ENCODE results near the gene PLEKHA7. TPM values are rescaled to one million over a fixed set of nuclear protein-coding genes. Genes with fewer than 3 reads are reported as not detected.

Gene PLEKHA7
- total RNA-seq, 1 experiment from 2014 or later: 0.75 TPM

DNA sequence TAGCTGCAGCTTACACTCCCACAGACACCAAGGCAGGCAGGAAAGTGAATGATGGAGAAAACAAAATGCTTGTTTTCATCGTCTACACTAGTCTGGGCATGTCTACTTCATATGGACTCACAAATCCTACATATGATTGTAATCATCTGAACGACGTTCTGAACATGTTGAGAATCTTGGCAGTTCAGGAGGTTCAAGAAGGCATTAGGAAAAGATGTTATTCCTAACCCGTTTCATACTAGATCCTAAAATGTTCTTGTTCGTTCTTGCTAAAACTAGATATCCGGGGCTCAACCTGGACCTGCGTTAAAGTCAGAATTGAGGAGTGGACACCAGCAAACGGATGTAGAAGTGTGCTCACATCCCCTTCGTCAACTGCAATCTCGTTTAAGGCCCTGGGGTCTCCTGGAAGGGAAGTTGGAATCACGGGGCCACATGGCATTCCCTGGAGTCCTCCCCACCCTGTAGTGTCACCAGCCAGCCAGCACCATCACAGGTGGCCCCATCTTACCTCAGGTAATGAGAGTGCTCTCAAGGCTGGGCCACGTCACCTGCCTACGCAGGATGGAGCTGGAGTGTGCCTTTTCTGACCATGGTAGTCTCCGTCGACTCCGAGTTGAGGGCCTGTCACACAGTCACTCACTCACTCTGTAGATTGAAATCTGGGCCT is 238.5 kb downstream of the PLEKHA7 start:
- no peak for DNase-seq (ENCODE audit: low spot score)

DNA sequence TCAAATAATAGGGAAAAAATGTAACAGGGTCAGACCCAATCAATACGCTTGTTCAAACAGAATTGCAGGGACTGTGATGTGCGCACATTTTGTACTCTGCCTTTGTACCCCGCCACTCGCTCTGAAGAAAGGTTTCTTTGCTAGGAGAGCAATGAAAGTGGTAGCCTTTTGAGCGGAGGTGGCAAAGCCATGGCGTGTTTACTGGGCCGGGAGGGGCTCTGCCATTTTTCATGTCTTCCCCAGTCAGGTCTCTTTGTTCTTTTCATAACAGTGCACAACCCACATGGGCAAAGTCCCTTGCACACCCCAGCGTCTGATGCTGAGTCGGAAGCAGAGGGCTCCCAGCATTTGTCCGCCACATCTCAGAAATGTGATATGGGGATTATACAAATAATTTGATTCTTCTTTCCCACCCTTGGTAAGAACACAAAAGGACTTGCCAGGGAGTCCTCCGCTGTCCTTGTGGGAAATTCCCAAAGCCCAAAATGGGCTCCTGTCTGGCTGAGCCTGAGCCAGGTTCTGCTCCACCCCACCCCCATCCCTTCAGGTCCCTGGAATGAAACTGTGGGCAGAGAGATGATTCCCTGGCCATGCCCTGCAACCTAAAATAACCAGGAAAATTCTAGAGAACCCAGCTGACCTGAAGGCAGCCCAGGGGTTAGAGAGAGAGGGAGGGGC is 239.1 kb downstream of the PLEKHA7 start:
- DNase-seq (ENCODE audit: low spot score): no peak

DNA sequence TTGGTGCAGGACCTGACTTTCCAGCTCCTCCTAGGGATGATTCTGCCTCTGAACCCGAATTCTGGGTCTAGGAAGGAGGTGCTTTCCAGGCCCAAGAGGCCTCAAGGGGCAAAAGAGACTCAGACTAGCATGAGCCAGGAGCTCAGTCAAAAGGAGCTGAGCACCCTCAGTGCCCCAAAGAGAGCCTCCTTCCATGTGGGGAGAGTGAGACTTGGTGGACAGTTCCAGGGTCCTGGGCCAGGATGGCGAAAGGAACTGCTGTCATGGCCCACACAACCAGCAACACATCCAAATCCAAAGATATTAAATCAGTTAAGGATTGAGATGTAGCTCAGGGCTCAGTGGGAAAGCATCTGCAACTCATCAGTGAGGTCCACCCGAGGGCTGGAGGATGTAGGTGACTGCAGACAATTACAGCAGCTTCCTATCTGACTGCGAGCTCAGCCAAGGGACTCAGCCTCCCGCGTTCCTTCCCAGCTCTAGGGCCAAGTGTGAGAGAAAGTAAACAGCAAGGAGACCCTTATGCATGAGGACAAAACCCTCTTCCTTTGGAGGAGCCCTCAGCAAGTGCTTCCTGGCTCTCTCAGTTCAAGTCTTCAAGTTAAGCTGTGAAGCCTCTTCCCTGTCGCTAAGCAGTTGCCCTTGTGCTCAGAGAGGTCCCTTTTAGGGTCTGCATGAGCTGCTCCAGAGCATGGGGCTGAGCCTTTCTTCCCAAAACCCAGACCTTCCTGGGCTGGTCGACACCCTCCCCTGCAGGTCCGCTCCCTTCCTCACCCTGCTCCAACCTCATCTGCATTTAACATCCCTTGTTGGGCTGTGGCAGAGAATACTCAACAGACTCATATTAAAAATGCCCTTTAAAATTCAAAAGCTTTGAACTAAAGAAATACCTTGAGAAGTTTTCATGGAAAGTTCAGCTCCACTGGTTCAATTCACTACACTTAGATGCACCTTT is 240.0 kb downstream of the PLEKHA7 start:
- no peak for DNase-seq (ENCODE audit: low spot score)

DNA sequence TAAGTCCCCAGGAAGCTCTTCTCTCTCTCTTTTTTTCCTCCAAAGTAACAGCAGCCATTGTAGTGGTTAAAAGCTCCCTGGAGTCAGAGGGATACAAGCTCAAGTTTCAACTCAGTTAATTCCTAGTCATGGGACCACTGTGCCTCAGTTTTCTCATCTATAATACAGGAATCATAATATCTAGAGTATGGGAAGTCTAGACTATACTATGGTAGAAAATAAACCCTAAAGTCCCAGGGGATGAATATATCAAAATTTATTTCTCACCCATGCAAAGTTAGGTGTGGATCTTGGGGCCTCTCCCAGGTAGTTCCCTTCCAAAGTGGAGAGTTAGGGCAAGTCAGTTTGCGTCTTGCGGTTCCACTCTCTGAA is 242.1 kb downstream of the PLEKHA7 start:
- DNase-seq (ENCODE audit: low spot score): no peak

DNA sequence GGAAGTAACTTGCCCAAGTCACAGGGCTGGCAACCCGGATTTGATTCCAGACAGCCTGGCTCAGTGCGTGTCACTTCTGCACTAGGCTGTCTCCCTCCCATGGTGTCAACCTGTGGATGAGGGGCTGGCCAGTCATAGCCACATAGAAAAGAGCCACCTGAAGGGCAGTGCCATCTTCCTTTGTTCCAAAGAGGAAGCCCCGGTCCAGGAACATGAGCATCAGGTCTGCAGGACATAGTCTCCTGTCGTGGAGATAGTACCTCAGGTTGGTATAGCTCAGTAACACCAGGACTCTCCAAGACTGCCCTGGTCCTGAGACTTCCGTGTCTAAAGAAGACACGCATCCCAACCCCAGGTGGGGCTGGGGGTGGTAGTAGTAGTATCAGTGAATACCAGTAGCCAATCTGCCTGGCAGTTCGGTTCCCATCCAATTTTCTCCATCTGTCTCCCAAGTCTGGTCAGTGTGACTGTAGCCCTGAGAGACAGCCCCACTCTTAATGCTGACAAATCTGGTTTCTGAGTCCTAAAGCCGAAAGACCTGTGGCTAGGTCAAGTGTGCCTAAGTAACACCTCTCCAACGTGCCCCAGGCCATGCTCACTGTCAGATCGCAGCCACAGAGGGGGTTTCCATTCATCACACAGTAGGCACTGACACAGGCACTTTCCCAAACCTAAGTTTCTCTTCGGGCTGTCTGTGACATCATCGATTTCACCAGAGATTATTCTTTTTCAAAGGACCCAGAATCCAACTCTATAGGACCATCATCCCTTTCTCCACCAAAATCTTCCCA is 242.7 kb downstream of the PLEKHA7 start:
- no peak for DNase-seq (ENCODE audit: low spot score)

DNA sequence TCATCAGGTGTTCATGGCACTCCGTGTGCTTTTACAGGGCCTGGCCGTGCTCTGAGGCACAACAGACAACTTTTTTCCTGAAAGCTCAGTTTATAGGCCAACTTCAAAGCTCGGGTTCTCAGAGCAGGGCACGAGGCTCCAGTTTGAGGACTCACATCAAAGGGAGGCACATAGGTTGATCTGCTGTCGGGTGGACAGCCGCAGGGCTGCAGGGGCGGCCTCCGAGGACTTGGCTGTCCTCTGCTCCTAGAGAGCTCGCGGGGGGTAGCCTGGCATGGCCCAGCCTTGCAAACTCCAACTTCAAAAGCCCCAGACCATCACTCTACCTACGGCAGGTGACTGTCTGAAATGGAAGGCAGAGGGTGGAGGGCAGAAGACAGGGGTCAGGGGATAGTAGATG is 244.2 kb downstream of the PLEKHA7 start:
- DNase-seq (ENCODE audit: low spot score): no peak

DNA sequence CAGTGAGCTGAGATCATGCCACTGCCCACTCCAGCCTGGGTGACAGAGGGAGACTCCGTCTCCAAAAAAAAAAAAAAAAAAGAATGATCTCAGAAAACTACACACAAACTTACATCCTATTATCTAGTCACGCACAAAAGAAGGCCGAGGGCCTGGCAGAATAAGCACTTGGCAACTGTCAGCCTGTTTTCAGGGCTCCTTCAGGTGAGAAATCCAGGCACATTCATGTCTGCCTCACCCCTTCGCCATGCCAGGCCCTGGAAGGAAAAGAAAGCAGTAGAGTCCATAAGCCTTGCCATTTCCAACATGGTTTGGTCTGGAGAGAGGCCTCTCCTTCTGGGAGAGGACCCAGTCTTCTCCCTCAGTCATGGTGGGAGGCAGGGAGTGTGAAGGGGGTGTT is 244.8 kb downstream of the PLEKHA7 start:
- DNase-seq (ENCODE audit: low spot score): no peak

DNA sequence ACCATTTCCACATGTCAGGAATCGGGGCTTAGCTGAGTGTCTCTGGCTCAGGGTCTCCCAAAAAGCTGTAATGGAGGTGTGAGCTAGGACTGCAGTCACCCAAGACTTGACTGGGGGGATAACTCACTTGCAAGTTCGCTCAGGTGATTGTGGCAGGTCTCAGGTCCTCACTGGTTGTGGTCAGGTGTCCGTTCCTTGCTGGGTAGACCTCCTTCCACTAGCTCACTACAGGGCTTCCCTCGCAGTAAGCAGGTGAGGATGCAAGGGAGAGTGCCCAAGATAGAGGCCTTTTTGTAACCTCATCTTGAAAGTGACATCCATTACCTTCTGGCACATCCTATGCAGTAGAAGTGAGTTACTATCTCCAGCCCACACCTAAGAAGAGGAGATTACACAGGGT is 246.3 kb downstream of the PLEKHA7 start:
- no peak for DNase-seq (ENCODE audit: low spot score)

DNA sequence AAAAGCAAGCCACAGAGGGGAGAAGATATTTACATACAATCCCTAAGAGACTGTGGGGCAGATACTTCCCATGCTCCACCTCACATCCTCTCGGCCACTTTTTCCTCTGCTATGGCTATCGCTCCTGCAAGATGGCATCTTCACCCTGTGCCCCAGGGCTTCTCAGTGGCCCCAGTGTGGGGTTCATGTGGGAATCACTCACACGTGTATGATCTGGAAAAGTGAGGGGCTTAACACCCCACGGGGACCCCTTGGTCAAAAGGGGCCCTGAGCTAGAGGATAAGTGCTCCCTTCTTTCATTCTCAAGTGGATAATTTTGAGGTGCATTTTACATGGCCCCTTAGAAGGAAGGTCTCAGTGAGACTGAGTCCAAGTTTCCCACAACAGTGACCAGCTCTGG is 247.1 kb downstream of the PLEKHA7 start:
- no peak for DNase-seq (ENCODE audit: low spot score)

DNA sequence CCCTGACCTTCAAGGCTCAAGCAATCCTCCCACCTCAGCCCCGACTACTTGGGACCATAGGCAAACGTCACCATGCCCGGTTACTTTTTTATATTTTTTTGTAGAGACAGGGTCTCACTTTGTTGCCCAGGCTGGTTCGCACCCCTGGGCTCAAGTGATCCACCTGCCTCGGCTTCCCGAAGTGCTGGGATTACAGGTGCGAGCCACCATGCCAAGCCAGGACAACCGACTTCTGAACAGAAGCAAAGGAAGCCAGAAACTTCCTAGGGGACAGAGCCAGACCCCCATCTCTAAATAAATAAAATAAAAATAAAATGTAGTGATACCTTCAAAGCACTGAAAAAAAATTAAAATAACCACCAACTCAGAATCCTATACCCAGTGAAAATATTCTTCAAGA is 249.3 kb downstream of the PLEKHA7 start:
- no peak for DNase-seq (ENCODE audit: low spot score)

DNA sequence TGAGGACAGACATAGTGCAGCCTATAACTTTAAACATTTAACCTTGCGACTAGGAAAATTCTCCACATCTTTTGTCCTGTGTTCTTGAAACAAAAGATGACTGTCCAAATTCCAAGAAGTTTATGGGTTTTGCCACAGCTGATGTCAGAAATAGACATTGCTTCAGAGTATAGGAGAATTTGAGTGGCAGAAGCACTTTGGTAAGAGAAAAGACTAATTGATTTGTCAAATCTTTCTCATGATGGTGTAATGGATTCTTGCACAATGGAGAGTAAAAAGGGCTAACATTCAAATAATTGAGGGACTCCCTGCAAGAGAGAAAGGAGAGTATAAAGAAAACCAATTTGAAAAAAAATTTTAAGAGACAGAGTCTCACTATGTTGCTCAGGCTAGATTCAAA is 250.5 kb downstream of the PLEKHA7 start:
- DNase-seq (ENCODE audit: low spot score): no peak

DNA sequence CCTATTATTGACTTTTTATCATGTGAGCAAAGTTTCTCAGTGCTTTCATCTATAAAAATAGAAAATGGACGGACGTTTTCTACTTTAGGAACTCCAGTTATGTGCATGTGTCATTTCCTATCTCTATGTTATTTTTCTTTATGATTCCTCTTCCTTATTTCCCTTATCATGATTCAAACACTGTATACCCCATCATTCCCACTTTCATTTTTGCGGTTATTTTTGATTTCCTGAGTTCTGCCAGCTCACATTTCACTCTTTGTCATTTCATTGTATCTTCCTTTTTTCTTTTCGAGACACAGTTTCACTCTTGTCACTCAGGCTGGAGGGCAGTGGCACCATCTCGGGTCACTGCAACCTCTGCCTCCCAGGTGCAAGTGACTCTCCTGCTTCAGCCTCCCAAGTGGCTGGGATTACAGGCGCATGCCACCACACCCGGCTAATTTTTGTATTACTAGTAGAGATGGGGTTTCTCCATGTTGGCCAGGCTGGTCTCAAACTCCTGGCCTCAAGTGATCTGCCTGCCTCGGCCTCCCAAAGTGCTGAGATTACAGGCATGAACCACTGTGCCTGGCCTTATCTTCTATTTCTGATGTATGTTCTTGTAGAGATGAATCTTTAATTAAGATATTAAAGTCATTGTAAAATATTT is 254.2 kb downstream of the PLEKHA7 start:
- no peak for DNase-seq (ENCODE audit: low spot score)

DNA sequence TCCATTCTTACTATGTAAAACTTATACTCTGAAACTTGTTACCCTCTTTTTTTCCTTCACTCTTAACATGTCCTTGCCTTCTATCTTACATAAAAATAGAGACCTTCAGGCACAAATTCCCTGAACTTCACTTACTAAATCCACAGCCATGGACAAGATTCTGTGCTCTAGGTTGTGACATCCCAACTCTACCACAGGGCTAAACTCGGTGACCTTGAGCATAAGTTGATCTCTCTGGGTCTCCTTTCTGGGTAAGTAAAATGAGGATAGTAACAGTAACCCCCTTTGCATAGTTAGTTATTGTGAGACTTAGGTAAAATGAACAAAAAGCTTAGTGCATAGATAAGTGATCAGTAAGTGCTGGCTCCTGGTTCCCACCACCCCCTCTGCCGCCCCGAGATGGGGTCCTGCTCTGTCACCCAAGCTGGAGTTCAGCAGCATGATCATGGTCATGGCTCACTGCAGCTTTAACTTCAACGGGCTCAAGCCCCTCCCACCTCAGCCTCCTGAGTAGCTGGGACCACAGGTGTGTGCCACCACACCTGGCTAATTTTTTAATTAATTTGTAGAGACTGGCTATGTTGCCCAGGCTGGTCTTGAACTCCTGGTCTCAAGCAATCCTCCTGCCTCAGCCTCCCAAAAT is 255.7 kb downstream of the PLEKHA7 start:
- DNase-seq (ENCODE audit: low spot score): no peak

DNA sequence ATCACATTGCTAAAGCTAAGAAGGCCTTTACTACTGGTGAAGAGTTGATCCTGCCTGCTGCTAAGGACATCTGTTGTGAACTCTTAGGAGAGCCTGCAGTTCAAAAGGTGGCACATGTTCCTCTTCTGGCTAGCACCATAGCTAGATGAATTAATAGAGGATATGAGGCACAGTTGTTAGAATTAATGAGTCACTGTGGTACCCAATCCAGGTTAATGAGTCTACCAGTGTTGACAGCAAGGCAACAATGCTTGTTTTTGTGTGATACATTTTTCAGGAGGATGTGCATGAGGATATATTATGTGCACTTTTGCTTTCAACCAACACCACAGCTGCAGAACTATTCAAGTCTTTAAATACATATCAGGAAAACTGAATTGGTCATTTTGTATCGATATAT is 263.8 kb downstream of the PLEKHA7 start:
- no peak for DNase-seq (ENCODE audit: low spot score)

DNA sequence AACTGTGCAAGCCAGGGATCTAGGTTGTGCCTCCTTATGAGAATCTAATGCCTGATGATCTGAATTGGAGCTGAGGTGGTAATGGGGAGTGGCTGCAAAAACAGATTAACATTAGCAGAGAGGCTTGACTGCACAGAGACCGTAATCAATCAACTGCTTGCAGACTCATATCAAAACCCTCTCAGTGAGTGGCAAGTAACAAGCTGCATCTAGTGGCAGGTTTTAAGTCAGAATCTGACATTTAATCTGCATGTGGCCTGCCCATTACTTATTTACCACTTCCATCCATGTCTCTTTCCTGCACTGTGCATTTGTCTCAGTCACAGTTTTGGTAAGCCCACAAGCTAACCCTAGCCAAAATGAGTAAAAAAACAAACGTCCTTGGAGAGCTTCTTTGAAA is 264.5 kb downstream of the PLEKHA7 start:
- no peak for DNase-seq (ENCODE audit: low spot score)

DNA sequence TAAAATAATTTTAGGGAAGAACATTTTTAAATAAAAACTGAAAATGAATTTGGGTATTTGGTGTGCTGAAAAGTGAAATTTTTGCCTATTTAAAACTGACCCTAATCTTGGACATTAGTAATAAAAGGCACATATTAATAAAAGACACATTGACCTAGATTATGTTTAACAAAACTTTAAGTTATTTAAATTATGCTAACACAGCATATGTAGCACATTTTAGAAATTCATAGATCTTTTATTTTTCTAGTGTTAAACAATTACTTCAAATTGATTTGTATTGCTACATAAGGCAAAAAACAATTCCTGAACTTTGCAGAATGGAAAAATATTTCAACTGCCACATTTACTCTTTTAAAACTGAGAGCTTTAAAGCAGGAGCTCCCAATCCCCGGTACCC is 265.1 kb downstream of the PLEKHA7 start:
- no peak for DNase-seq (ENCODE audit: low spot score)

DNA sequence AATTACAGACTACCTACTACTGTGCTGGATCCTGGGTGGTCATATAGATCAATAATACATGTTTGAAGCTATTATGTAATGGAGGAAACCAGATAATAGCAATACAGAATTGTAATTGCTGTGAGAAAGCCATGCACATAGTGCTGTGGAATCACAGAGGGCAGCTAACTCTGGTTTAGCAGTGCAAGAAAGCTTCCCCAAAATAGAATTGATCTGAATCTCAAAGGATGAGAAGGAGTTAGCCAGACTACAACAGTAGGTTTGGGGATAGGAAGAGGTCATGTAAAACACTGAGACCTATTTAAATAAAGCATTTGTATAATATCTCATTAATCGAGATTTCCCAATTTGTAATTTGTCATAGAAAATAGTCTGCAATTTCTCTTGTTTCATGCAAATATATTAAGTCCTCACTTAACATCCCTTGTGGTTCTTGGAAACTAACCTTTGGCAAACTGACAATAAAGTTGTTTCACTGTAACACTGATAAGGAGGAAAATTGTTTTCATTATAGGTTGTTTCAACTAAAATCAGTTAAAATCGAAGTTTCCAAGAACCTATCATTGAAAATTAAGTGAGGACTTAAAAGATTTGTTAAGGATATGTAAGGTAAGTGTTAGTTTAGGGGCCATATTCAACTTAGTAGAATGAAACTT is 268.1 kb downstream of the PLEKHA7 start:
- DNase-seq (ENCODE audit: low spot score): no peak

DNA sequence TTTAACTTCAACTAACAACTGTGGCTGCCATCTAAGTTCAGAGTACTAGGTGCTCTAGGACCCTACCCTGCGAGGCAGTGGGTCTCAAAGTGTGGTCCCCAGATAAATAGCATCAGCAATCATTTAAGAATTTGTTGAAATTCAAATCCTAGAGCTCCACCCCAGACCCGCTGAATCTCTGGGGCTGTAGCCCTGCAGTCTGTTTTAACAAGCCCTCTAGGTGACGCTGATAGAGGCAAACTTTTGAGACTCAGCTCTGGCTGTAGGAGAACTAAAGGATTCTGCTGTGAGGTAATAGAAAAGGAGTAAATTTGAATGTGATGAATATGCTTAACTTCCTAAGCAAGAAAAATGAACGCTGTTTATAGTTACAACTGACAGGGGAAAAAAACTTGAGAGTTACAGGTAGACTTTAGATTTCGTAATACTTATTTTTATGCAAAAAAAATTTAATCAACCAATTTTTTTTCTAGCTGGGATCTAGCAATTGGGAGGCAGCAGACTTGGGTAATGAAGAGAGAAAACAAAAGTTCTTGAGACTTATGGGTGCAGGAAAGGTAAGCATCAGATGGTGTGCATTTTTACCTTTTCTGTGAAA is 270.0 kb downstream of the PLEKHA7 start:
- no peak for DNase-seq (ENCODE audit: low spot score)

DNA sequence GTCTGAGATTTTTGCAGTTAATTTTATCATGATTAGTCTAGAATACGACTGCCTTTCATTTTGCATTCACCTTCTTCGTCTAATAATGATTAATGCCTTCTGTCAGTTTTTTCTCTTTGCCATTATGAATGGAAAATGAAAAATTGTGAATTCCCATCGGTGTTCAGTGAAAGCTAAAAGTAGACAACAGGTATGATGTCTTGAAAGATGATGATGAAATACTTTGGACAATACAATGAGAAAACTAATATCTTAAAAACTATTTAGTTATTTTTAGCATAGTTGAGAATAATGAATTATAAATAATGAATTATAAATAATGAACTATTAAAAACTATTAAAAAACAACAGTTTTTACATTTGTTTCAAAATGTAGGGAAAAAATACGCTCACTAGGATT is 270.7 kb downstream of the PLEKHA7 start:
- no peak for DNase-seq (ENCODE audit: low spot score)

DNA sequence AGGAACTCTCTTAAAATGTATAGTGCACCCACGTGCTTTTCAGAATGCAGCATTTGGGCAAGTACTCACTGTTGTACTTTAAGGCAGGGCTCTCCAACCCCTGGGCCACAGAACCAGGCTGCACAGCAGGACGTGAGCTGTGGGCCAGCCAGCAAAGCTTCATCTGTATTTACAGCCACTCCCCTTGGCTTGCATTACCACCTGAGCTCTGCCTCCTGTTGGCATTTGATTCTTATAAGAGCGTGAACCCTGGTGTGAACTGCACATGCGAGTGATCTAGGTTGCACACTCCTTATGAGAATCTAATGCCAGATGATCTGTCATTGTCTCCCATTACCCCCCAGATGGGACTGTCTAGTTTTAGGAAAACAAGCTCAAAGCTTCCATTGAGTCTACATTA is 272.7 kb downstream of the PLEKHA7 start:
- DNase-seq (ENCODE audit: low spot score): no peak

Measured in H4 (cell line).